ENCODE data around the gene NDUFB7. TPM values are rescaled to one million over a fixed set of nuclear protein-coding genes. Genes with fewer than 3 reads are reported as not detected.

Gene NDUFB7
- total RNA-seq, 1 experiment from 2014 or later = 192 TPM

GRCh38 chr19:14582894-14583340 is 11.1 kb upstream of the NDUFB7 start, which contains the start of gene CLEC17A:
TSS of gene CLEC17A (plus strand) at chr19:14583084. CDS start at chr19:14583161, 77 bp downstream.
- no peak within 1 kb of the TSS for H2AFZ ChIP-seq
- ChIA-PET POLR2A (ENCODE audit: unreplicated experiment) (no interaction called here), CTCF (no interaction called here)
- no peaks in the 10 kb centered on the region for H3K79me2 ChIP-seq (ENCODE audit: low read depth)
- peaks cover 19% of the 10 kb centered on the region for H3K27me3 ChIP-seq (ENCODE audit: insufficient read depth, low read depth)
- no peak within 1 kb of the TSS for H3K4me3 ChIP-seq
- no peak for DNase-seq
- intact Hi-C loops (cut with micrococcal nuclease; ENCODE audit: unreplicated experiment) = no loop called here
- H3K36me3 ChIP-seq (ENCODE audit: low read depth) = no peaks in the 10 kb centered on the region
- no peak for TF ChIP-seq CTCF (conservative IDR thresholded peaks at IDR 0.05)
- no peak for TF ChIP-seq EZH2 (IDR thresholded peaks at IDR 0.05; ENCODE audit: low read depth)
- H3K4me2 ChIP-seq = no peak within 1 kb of the TSS
- H3K27ac ChIP-seq = no peak within 1 kb of the TSS
- H3K4me1 ChIP-seq (replicated peaks; ENCODE audit: insufficient read depth) = no peaks in the 10 kb centered on the region
- no peaks in the 10 kb centered on the region for H4K20me1 ChIP-seq (ENCODE audit: insufficient read depth)
- H3F3A ChIP-seq (ENCODE audit: insufficient read depth, low read depth) = no peaks in the 10 kb centered on the region
- H3K9me3 ChIP-seq (ENCODE audit: insufficient read depth, low read depth) = no peaks in the 10 kb centered on the region
- H3K9me2 ChIP-seq (ENCODE audit: insufficient read depth) = no peaks in the 10 kb centered on the region
- BruUV-seq (replicated peaks) = no TSS peak

DNA sequence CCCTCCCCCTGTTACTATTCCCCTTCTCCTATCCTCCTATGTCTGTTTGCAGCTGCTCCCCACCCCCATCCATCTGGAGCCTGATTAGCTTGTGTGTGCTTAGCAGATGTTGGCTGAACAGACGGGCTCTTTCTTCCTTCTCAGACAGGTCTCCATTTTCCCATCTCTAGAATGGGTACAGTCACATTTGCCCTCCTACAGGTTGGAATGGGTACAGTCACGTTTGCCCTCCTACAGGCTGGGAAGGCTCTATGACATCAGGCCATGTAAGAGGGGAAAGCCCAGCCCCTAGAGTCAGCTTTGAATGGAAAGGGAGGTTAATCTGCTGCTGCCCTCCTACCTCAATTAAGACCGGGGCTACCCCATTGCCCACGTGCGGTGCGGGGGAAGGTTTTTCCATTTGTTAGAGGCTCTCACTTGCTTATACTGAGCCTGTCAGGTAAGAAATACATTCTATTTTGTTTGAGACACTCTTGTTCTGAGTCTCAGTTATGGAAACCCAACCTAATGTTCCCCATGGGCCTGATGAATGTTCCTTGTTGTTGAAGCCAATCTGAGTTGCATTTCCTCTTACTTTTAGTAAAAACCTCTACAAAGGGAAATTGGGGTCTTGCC is 8.9 kb upstream of the NDUFB7 start:
- Histone ChIP-seq H3K4me3 (no peak overlapping the region), H3K4me1 (replicated peaks; ENCODE audit: insufficient read depth) (no peaks in the 10 kb centered on the region), H3K9me3 (ENCODE audit: insufficient read depth, low read depth) (no peaks in the 10 kb centered on the region), H3K4me2 (no peak overlapping the region), H3K36me3 (ENCODE audit: low read depth) (no peaks in the 10 kb centered on the region), H3K27me3 (ENCODE audit: insufficient read depth, low read depth) (peaks cover 4% of the 10 kb centered on the region), H3K27ac (no peak overlapping the region), H2AFZ (no peak overlapping the region), H3K79me2 (ENCODE audit: low read depth) (no peaks in the 10 kb centered on the region), H4K20me1 (ENCODE audit: insufficient read depth) (no peaks in the 10 kb centered on the region), H3K9me2 (ENCODE audit: insufficient read depth) (no peaks in the 10 kb centered on the region), H3F3A (ENCODE audit: insufficient read depth, low read depth) (no peaks in the 10 kb centered on the region)
- POLR2A ChIA-PET (ENCODE audit: unreplicated experiment) = no interaction called here
- DNase-seq = peak in 1 of 2 experiments; percentile 6
- no TSS peak for BruUV-seq (replicated peaks)
- no peak for TF ChIP-seq EZH2 (IDR thresholded peaks at IDR 0.05; ENCODE audit: low read depth)
- TF ChIP-seq CTCF (conservative IDR thresholded peaks at IDR 0.05) = no peak
- intact Hi-C loops (cut with micrococcal nuclease; ENCODE audit: unreplicated experiment) = no loop called here
- CTCF ChIA-PET = no interaction called here

DNA sequence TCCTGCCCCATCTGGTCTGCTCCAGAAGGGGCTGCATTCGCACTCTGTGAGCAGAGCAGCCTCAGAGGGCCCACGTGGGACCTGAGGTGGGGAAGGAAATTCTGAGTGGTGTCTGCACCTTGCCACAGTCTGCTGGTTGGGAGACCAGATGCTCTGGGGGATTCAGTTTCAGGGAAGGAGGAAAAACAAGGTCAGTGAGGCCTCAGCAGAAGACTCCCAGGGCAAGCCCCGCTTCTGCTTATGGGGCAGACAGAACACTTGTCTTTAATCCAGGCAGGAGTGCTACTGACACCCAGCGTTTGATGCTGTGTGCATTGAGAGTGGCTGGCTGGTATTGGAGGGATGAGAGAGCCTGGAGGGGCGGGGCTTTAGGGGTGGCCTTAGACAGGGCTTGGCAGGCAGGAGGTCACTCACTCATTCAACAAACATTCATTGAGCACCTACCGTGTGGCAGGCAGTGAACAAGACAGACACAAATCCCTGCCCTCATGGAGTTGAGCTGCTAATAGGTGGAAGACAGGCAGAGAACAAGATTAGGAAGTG is 6.1 kb upstream of the NDUFB7 start:
- no peak overlapping the region for H3K4me3 ChIP-seq
- no peak overlapping the region for H3K27ac ChIP-seq
- intact Hi-C loops (cut with micrococcal nuclease; ENCODE audit: unreplicated experiment) = no loop called here
- TF ChIP-seq CTCF (conservative IDR thresholded peaks at IDR 0.05) = no peak
- TF ChIP-seq EZH2 (IDR thresholded peaks at IDR 0.05; ENCODE audit: low read depth) = no peak
- no peaks in the 10 kb centered on the region for H3K27me3 ChIP-seq (ENCODE audit: insufficient read depth, low read depth)
- no peaks in the 10 kb centered on the region for H3K9me3 ChIP-seq (ENCODE audit: insufficient read depth, low read depth)
- H3K4me2 ChIP-seq = no peak overlapping the region
- no peaks in the 10 kb centered on the region for H3K36me3 ChIP-seq (ENCODE audit: low read depth)
- H3F3A ChIP-seq (ENCODE audit: insufficient read depth, low read depth) = peaks cover 15% of the 10 kb centered on the region; the same call in 1 of the 2 replicates
- no peak overlapping the region for H2AFZ ChIP-seq
- peaks cover 5% of the 10 kb centered on the region; the same call in 1 of the 2 replicates for H3K4me1 ChIP-seq (replicated peaks; ENCODE audit: insufficient read depth)
- H4K20me1 ChIP-seq (ENCODE audit: insufficient read depth) = no peaks in the 10 kb centered on the region
- no peaks in the 10 kb centered on the region for H3K9me2 ChIP-seq (ENCODE audit: insufficient read depth)
- ChIA-PET POLR2A (ENCODE audit: unreplicated experiment) (no interaction called here), CTCF (no interaction called here)
- no peak for DNase-seq
- H3K79me2 ChIP-seq (ENCODE audit: low read depth) = no peaks in the 10 kb centered on the region
- BruUV-seq (replicated peaks) = no TSS peak
